Measurements from ENCODE around the gene PLK5. TPM values are rescaled to one million over a fixed set of nuclear protein-coding genes. Genes with fewer than 3 reads are reported as not detected.
"Not testable (repeated sequence)": the region's sequence is repeated elsewhere in the genome, so short reads cannot be mapped to it uniquely, and the experiment has no call there.

PLK5 gene
- total RNA-seq, 1 donor from 2014 or later: 0.51 TPM

GRCh38 chr19:1525343-1525742, 1.5 kb downstream of the PLK5 start:
- DNase-seq: no peak

GRCh38 chr19:1526066-1526778, 2.3 kb downstream of the PLK5 start:
- DNase-seq: no peak

GRCh38 chr19:1526979-1527649, 3.2 kb downstream of the PLK5 start:
- no peak for DNase-seq

- no peak for DNase-seq
These were observed 3.9 kb downstream of the PLK5 start for GRCh38 chr19:1527650-1528309.

- DNase-seq: no peak
These were observed 4.9 kb downstream of the PLK5 start for GRCh38 chr19:1528596-1529429.

- DNase-seq: no peak
These were observed 5.5 kb downstream of the PLK5 start for GRCh38 chr19:1529430-1529816.

GRCh38 chr19:1530856-1531255, 7.0 kb downstream of the PLK5 start:
- DNase-seq: not testable (repeated sequence)

GRCh38 chr19:1531587-1531986, 7.7 kb downstream of the PLK5 start:
- DNase-seq: no peak

DNA sequence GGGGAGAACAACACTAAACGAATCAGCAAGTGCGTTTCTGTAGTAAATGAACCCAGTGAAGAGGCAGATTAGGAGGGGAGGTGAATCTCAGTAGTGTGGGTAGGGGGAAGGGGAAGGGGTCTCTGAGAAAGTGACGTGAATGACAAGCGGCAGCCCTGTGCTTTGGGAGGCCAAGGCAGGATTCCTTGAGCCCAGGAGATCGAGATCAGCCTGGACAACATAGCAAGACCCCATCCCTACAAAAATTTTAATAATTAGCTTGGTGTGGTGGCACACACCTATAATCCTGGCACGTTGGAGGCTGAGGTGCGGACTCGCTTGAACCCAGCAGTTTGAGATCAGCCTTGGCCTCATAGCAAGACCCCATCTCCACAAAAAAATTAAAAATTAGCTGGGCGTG, 8.1 kb downstream of the PLK5 start:
- no peak for DNase-seq

- no peak for DNase-seq
These were observed 9.8 kb downstream of the PLK5 start for GRCh38 chr19:1533510-1534150.

- no peak for DNase-seq
These were observed 11.1 kb downstream of the PLK5 start for GRCh38 chr19:1534972-1535371.

- not testable (repeated sequence) for DNase-seq
These were observed 11.8 kb downstream of the PLK5 start for GRCh38 chr19:1535699-1536098.

GRCh38 chr19:1538978-1539377, 15.1 kb downstream of the PLK5 start:
- DNase-seq: peak; percentile 20

GRCh38 chr19:1539749-1540148, 15.9 kb downstream of the PLK5 start:
- not testable (repeated sequence) for DNase-seq

DNA sequence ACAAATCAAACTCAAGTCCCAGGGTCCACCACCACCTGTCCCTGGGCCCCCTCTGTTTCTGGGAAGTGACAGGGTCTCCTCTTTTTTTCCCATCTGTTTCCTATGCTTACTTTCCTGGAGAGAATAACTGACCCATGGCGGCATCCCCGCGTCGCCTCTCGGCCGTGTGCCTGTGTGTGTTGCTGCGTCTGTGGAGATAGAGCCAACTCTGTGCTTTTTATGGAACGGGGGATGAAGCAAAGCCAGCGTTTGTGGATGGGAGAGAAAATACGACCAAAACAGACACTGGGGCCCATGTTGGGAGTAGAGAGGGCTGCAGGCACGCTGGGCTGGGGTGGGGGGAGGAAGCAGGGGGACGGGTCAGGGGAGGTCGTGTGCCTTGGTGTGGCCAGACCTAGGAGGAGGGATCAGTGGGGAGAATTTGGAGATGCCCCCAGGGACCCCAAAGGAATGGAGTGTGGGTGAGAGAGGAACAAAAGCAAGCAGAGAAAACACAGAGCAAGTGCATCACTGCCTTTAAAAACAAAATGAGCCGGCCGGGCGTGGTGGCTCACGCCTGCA, 16.6 kb downstream of the PLK5 start:
- peak; percentile 72 for DNase-seq

GRCh38 chr19:1549332-1549945, 25.6 kb downstream of the PLK5 start:
- no peak for DNase-seq

DNA sequence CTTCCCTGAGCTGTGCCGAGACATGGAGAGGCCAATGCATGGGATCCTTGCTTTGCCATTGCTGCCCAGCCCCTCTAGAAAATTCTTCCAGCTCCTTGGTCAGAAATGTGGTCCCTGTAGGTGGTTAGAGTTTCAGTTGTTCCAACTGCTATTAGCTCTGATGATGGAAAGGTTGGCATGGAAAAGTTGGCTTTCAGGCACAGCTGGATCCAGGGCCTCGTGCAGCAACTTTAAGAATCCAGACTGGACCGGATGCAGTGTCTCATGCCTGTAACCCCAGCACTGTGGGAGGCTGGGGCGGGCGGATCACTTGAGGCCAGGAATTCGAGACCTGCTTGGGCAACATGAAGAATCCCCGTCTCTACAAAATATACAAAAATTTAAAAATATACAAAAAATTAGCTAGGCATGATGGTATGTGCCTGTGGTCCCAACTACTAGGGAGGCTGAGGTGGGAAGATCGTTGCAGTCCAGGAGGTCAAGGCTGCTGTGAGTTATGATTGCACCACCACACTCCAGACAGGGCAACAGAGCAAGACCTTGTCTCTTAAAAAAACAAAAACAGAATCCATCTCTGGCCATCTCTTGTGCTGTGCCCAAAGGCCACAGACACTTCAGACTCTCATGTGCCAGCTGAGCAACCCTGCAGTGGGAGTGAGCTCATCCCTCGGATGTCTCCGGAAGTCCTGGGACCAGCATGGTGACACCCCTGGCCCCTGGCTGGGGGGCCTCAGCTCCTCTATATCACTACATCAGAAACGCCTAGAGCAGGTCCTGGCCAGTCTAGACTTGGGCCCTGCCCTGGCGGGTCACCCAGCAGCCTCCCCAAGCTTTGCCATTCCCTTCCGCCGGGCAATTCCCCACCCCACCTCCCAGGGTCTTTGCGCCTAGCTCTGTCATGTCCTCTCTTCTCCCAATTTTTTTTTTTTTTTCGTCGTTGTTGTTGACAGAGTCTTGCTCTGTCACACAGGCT, 27.5 kb downstream of the PLK5 start:
- DNase-seq: no peak

GRCh38 chr19:1553415-1553814, 29.5 kb downstream of the PLK5 start:
- no peak for DNase-seq

- DNase-seq: no peak
These were observed 31.1 kb downstream of the PLK5 start for GRCh38 chr19:1554968-1555367.

Data from tongue (tissue), 2 donors.